HG03520 (cell line): Measurements from ENCODE around the gene EFS.

Experiments used
- ATAC-seq: cut with Tn5 transposase; IDR thresholded peaks from one replicate; pipeline ENCODE4 v1.9.1; 2021; ENCODE audit warnings: mild to moderate bottlenecking, moderate library complexity; ENCODE audit not compliant: unreplicated experiment

Gene EFS

GRCh38 chr14:23379366-23380196 lies 14.6 kb upstream of the EFS start:
- no peak for ATAC-seq

DNA sequence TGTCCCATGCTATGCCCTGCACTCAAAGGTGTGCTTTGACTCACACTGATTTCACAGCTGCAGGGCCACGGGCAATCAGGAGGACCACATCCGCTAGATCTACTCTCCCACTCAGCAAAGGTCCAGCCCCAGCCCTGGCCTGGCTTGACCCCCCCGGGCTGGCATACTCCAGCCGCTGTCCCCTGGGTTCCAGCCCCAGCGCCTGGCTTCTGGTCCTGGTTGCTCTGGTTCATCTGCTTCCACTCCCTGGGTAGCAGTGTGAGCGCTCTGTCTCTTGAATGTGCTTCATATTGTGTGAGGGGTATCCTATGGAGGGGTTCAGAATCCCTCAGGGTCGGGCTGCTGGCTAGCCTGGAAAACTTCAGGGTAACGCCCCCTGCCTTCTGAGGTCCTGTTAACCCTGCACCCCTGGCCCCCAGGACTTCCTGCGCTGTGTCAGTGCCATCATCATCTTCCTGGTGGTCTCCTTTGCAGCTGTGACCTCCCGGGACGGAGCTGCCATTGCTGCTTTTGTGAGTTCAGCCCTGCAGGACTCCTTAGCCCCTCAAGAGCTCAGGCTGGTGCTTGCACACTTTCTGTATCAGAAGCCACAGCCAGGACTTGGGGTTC lies 13.7 kb upstream of the EFS start:
- no peak for ATAC-seq

DNA sequence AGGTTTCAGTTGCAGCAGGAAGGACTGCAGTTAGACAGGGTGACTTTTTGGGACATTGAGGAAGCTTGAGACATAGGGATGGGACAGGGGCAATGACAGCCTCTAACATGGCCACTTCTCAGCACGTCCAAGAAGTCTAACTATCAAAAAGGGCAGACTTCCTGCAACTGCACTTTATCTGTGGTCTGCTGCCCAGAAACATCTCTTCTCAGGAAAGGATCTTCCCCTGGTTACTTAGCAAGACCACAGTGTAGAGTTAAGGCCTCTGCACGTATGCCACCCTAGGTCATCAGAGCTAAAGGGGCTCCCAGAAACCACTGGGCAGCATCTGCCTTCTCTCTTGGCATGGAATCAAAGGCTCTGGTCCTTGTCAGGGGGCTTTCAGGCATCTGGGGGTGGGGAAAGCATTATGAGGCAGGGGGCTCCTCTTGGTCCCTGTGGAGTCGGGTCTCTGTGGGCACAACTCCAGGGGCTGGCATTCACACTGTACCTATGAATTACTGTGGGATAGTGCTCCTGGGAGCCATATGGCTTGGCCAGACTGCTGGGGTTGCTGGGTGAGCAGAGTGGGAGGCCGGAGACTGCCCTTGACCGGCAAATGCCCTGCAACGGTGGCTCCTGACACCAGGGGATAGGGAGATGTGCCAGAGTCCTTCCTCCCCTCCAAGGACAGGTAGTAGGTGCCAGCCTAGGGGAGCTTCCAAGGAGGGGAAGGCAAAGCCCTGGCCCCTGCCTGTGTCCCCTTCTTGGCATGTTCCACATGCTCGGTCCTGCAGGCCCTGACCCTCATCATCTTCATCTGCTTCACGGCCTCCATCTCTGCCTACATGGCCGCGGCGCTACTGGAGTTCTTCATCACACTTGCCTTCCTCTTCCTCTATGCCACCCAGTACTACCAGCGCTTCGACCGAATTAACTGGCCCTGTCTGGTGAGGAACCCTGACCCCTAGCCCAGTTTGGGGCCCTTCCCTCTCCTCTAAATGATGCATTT lies 12.9 kb upstream of the EFS start:
- no peak for ATAC-seq

DNA sequence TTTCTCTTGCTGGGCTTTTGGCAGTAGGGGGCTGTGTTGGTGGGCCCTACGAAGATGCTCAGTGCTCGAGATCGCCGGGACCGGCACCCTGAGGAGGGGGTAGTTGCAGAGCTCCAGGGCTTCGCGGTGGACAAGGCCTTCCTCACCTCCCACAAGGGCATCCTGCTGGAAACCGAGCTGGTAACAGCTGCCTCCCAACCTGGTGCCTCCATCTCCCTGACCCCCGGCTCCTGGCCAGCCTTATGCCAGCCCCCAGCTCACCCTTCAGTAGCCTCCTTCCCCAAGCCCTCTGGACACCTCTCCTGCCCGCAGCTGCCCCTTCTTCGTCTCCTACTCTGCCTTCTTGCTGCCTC lies 12.2 kb upstream of the EFS start:
- ATAC-seq = no peak

DNA sequence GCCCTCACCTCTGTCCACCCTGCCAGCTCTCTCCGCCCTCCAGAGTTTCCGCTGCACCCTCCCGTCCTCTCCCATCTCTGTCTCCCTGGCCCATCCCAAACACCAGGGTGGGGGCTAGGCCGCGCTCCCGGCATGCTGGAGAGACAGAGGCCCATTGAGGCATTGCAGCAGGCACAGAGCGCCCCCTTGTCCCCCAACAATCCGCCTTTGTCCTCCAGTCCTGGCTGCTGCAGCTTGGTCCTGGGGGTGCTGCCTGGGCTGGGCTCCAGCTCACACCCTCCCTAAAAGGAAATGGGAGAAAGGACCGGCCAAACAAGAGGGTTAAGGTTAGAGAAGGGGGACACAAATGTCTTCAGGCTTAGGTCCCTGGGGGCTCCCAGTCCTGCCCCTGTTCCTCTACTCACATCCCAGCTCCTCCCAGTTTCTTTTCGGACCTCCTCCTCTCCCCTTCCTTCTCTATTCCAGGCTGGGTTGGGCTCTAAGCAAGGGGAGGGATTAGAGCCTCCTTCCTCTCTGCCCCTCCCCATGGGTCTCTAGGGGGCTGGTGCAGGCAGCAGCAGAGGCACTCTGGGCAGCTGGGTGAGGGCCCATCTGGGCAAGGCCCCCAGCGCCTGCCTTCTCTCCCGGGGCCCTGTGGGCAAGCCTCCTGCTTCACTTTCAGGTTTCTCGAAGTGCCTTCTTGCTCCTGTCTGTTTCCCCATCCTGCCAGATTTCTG lies 11.7 kb upstream of the EFS start, which contains the start of gene CMTM5:
Gene CMTM5 (plus strand): TSS at position 565 of the 716 bp plus-strand sequence. CDS start 206 bp downstream, outside the sequence.
- ATAC-seq = no peak

- no peak for ATAC-seq
Observed at GRCh38 chr14:23375527-23376251, 10.7 kb upstream of the EFS start.

DNA sequence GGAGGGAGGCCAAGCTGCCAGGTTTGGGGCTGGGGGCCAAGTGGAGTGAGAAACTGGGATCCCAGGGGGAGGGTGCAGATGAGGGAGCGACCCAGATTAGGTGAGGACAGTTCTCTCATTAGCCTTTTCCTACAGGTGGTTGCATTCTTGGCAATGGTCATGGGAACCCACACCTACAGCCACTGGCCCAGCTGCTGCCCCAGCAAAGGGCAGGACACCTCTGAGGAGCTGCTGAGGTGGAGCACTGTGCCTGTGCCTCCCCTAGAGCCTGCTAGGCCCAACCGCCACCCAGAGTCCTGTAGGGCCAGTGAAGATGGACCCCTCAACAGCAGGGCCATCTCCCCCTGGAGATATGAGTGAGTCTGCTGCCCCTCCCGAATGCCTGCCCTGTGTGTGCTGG lies 8.1 kb upstream of the EFS start:
- ATAC-seq = no peak

DNA sequence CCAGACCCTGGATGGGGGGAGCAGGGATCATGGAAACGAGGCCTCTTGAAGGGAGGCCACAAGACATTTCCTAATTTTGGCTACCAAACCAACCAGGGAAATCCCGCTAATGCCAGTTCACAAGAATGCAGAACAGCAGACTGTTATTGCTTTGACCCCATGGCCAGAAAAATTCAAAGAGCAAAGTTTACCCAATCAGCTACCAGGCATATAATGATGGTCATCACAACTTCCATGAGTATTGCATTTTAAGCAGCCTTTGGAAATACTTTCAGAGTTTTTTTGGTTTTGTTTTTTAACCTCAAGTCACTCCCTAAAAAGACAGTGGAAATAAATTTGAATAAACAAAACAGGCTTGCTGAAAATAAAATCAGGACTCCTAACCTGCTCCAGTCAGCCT lies 7.5 kb upstream of the EFS start, which contains the start of gene IL25:
Gene IL25 (plus strand): TSS at position 301 of the 400 bp plus-strand sequence.
- ATAC-seq = no peak

DNA sequence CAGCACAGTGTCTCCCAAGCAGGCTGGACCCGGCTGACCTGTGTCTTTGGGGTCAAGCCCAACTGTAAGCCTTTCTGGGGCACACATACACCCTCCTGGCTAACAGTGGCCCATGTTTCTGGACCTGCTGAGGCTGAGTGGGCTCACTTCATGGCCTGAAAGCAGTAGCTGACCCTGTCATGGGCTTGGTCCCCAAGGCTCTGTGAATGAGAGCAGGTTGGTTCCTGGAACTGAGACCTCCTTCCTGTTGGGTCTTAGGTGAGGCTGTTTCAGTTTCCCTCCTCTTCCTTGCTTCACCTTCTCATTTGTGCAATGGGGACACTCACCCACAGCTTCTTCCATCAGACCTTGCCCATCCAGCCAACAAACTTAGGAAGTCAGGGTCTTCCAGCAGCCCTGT lies 6.9 kb upstream of the EFS start:
- no peak for ATAC-seq

DNA sequence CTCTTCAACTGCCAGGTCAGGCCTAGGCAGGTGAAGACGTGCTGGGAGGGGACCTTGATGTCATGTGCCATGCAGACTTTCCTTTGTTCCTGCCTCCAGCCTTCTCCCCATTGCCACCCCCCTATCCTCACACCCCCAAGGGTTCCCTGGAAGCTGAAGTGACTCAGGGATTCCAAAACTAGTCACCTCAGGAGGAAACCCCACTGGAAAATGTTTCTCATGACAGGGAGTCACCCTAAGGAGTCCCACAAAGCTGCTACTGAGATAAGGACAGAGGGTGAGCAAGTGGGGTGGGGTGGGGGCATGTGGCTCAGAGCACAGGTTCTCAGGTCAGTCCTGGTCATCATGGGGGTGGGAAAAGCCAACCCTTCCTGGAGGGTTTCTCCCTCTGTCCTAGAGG lies 5.2 kb upstream of the EFS start:
- no peak for ATAC-seq

DNA sequence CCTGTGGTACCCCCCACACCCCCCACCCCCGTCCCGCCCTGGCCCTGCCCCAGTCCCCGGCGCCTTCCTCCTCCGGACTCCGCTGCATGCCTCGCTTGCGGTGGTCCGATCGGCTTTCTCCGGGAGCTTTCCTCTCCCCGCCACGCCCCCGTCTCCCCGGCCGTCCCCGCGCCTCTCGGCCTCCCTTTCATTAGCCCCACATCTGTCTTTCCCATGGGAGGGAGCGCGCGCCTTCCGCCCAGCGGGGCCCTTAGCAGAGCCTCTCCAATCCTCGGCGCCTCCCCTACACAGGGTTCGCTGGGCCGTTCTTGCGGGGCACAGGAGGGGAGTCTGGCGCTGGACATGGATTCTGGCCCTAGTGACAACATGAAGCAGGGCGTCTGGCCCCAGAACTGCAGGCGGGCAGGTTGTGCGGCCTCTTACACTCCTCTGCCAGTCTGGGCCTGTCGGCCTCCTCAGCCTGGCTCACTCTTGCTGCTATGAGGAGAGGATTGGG lies 1.5 kb upstream of the EFS start:
- no peak for ATAC-seq

GRCh38 chr14:23365732-23366425 lies 907 bp upstream of the EFS start:
- ATAC-seq = no peak

DNA sequence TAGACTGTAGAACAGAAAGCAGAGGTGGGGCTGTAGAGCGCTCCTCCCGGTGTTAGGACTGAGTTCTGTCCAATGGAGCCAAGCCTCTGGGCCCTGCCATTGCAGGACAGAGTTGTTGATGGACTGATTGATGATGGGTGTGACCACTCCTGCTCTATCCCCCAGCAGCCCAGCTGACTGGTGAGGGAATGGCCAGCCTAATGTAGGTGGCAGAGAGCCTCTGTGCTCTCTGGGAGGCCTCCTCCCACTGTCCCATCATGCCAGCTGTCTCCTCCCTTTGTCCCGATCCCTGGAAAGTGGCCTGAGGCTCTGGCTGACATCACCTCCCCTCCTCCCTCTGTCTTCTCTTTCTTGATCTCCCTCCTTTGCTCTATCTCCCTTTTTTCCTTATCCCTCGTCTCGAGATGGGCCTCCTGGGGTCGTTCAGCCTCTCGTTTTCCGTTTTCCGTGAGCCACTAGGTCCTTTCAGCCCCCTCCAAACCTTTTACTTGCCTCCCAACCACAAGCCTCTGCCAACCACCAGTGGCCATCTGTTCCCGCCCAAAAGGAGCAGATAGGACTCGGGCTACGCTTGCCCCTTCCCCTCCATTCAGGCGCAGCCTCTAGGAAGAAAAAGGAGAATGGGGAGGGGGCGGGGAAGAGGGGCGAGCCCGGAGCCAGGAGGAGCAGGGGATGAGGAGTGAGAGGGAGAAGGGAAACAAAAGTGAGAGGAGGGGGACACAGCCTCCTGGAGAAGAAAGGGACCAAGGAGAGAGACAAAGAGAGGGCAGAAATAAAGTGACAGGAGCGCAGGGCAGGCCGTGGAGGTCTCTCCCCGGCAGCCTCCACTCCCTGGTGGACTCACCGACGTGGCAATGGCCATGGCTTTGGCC lies 572 bp downstream of the EFS start:
- ATAC-seq = no peak

DNA sequence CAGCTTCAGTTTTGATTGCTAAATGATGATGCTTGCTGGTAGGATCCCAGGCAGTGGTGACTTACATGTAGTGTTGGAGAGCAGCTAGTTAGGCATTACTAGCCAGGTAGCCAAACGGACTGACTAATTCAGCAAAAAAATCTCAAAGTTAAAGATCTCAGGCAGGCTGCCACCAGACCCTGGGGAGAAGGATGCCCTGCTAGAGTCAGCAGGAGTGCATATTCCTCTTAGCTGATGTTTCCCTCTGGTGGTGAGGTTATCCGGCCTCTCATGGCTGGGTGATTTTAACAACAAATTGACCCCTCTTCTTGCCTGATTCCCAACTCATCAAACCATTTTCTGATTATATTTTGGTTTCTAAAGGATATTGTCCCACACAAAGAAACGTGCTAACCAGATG lies 2.8 kb downstream of the EFS start:
- ATAC-seq = no peak

DNA sequence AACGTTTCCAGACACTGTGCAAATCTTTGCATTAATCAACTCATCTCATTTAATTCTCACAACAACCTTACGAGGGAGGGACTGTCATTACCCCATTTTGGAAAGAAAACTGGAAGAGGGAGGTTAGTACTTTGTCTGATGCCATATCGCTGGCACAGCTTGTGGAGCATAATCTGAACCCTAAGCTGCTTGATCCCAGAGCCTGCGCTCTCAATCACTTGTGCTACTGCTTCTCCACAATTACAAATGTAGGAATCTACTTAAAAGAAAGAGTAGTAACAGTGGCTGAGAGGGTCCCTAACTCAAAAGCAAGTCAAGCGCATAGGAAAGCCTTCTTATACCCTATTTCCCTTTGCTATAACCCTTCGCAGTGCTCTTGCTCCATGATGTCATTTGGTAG lies 3.2 kb downstream of the EFS start:
- ATAC-seq = no peak

DNA sequence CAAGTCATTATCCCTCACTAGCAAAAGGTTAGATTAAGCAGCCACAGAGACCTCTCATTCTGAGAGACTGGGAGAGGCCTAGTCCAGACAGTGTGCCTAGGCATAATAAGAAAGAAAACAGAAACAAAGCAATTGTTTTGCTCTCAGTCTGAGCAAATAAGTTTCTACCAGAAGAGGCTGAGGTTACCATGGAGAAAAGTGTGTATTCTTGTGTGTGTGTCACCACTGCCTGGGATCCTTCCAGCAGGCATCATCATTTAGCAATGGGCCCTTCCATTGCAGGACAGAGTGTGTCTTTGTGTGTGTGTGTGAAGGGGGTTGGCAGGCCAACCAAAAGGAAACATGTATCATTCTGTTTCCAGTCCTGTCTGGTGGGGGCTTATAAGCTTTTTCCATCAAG lies 3.7 kb downstream of the EFS start:
- ATAC-seq = no peak

GRCh38 chr14:23360496-23360895 lies 4.5 kb downstream of the EFS start:
- no peak for ATAC-seq

- no peak for ATAC-seq
Observed at GRCh38 chr14:23359722-23360447, 5.1 kb downstream of the EFS start.
